ENCODE results near the gene MMD2.

Gene MMD2

GRCh38 chr7:4945949-4946348 is 13.0 kb downstream of the MMD2 start:
- Histone ChIP-seq H3K4me3 (IDR thresholded peaks at IDR 0.05; ENCODE audit: insufficient read depth, low read depth, low read length) (no peak overlapping the region), H3K79me2 (ENCODE audit: insufficient read depth, low read depth) (no peaks in the 10 kb centered on the region), H3K27me3 (ENCODE audit: insufficient read depth, low read depth) (no peaks in the 10 kb centered on the region; the same call in 1 of the 2 replicates), H3K36me3 (ENCODE audit: insufficient read depth) (no peaks in the 10 kb centered on the region), H3K9ac (no peak overlapping the region), H3K27ac (no peak overlapping the region), H4K20me1 (ENCODE audit: insufficient read depth) (no peaks in the 10 kb centered on the region), H2AFZ (ENCODE audit: low read depth) (no peak overlapping the region), H3K4me2 (no peak overlapping the region), H3K4me1 (ENCODE audit: low read depth, poor library complexity, severe bottlenecking) (no peaks in the 10 kb centered on the region)
- TF ChIP-seq CTCF (conservative IDR thresholded peaks at IDR 0.05; ENCODE audit: low read depth, low read length) = no peak

GRCh38 chr7:4944939-4945338 is 14.0 kb downstream of the MMD2 start:
- H4K20me1 ChIP-seq (ENCODE audit: insufficient read depth) = no peaks in the 10 kb centered on the region
- no peak overlapping the region for H2AFZ ChIP-seq (ENCODE audit: low read depth)
- no peaks in the 10 kb centered on the region; the same call in 1 of the 2 replicates for H3K27me3 ChIP-seq (ENCODE audit: insufficient read depth, low read depth)
- H3K27ac ChIP-seq = no peak overlapping the region
- no peak overlapping the region for H3K9ac ChIP-seq
- H3K4me1 ChIP-seq (ENCODE audit: low read depth, poor library complexity, severe bottlenecking) = no peaks in the 10 kb centered on the region
- no peaks in the 10 kb centered on the region for H3K36me3 ChIP-seq (ENCODE audit: insufficient read depth)
- H3K4me3 ChIP-seq (IDR thresholded peaks at IDR 0.05; ENCODE audit: insufficient read depth, low read depth, low read length) = no peak overlapping the region
- no peak for TF ChIP-seq CTCF (conservative IDR thresholded peaks at IDR 0.05; ENCODE audit: low read depth, low read length)
- H3K4me2 ChIP-seq = no peak overlapping the region
- no peaks in the 10 kb centered on the region for H3K79me2 ChIP-seq (ENCODE audit: insufficient read depth, low read depth)

DNA sequence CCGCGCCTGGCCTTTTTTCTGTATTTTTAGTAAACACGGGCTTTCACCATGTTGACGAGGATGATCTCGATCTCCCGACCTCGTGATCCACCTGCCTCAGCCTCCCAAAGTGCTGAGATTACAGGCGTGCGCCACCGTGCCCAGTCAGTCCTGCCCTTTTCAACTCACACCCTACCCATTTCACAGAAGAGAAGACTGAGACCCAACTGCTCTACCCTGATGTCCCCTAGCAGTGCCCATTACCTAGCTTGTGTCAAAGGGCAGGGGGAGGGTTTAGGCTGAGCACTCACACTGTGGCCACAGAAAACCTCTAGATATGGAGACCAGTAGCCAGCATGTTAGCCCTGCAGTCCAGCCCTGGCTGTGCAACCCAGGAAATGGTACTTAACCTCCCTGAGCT is 15.7 kb downstream of the MMD2 start:
- Histone ChIP-seq H3K27ac (no peak overlapping the region), H3K36me3 (ENCODE audit: insufficient read depth) (no peaks in the 10 kb centered on the region), H3K4me2 (no peak overlapping the region), H3K4me3 (IDR thresholded peaks at IDR 0.05; ENCODE audit: insufficient read depth, low read depth, low read length) (no peak overlapping the region), H2AFZ (ENCODE audit: low read depth) (no peak overlapping the region), H3K9ac (no peak overlapping the region), H3K27me3 (ENCODE audit: insufficient read depth, low read depth) (no peaks in the 10 kb centered on the region; the same call in 1 of the 2 replicates), H3K4me1 (ENCODE audit: low read depth, poor library complexity, severe bottlenecking) (no peaks in the 10 kb centered on the region), H3K79me2 (ENCODE audit: insufficient read depth, low read depth) (no peaks in the 10 kb centered on the region), H4K20me1 (ENCODE audit: insufficient read depth) (no peaks in the 10 kb centered on the region)
- no peak for TF ChIP-seq CTCF (conservative IDR thresholded peaks at IDR 0.05; ENCODE audit: low read depth, low read length)

DNA sequence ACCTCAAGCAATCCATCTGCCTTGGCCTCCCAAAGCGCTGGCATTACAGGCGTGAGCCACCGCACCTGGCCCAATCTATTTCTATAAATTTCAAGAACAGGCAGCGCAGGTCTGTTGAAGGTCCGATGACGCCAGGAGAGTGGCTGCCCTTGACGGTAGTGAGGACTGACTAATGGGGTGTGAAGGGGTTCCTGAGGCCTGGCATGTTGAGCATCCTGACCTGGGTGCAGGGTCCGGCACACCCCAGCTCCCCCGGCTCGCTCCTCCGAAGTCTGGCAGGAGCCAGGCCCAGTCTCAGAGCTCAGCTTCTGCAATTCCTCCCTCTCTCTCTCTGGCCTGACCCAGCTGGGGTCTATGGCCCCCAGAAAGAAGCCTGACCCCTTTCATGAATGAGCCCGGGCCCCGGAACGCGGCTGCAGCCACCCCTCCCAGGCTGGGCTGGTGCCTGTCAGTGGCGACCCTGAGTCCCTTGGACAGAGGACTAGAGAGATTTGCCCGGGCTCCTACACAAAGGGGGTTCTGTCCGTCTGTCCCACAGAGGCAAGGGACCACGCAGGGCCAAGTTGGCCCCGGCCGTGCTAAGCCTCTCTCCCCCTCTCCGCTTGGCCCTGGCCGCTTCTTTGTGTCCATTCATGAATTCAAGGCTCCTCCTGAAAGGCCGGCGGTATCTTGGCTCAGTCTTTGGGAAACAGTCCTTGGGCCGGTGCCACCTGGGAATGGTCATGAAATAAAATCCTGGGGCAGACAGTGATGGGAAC is 18.8 kb downstream of the MMD2 start:
- H3K9ac ChIP-seq = no peak overlapping the region
- H3K27ac ChIP-seq = no peak overlapping the region
- no peaks in the 10 kb centered on the region for H3K36me3 ChIP-seq (ENCODE audit: insufficient read depth)
- TF ChIP-seq CTCF (conservative IDR thresholded peaks at IDR 0.05; ENCODE audit: low read depth, low read length) = no peak
- no peaks in the 10 kb centered on the region for H3K4me1 ChIP-seq (ENCODE audit: low read depth, poor library complexity, severe bottlenecking)
- H3K27me3 ChIP-seq (ENCODE audit: insufficient read depth, low read depth) = no peaks in the 10 kb centered on the region
- H3K79me2 ChIP-seq (ENCODE audit: insufficient read depth, low read depth) = no peaks in the 10 kb centered on the region
- no peak overlapping the region for H2AFZ ChIP-seq (ENCODE audit: low read depth)
- H3K4me3 ChIP-seq (IDR thresholded peaks at IDR 0.05; ENCODE audit: insufficient read depth, low read depth, low read length) = no peak overlapping the region
- H4K20me1 ChIP-seq (ENCODE audit: insufficient read depth) = no peaks in the 10 kb centered on the region
- no peak overlapping the region for H3K4me2 ChIP-seq

All from KMS-11 (cell line).